SK-N-SH (cell line): ENCODE measurements around the gene FBXO31.

ENCODE experiments used
- CTCF ChIP-seq: fragments of 200-600 bp; sonication (generic); IDR thresholded peaks from 2 replicates; pipeline ENCODE4 v1.6.1; 2017; ENCODE audit warnings: antibody characterized with exemption, mild to moderate bottlenecking, moderate library complexity
- MXI1 ChIP-seq: IDR thresholded peaks from 2 replicates; pipeline ENCODE4 v1.6.1; 2012; ENCODE audit warnings: mild to moderate bottlenecking, low read depth, low read length, improper control_type of control experiment
- RAD21 ChIP-seq: IDR thresholded peaks from 2 replicates; pipeline ENCODE4 v1.6.1; 2012; ENCODE audit warnings: mild to moderate bottlenecking, low read length
- TEAD4 ChIP-seq: IDR thresholded peaks from 2 replicates; pipeline ENCODE4 v1.4.0; 2012; ENCODE audit warnings: mild to moderate bottlenecking, borderline replicate concordance; ENCODE audit not compliant: insufficient read depth
- USF1 ChIP-seq: IDR thresholded peaks from 2 replicates; pipeline ENCODE4 v1.4.0; 2012; ENCODE audit warnings: low read depth, borderline replicate concordance
- YY1 ChIP-seq: IDR thresholded peaks from 2 replicates; pipeline ENCODE4 v1.4.0; 2012; ENCODE audit warnings: low read depth, mild to moderate bottlenecking

GRCh38 chr16:87426423-87427215 lies 43.0 kb upstream of the FBXO31 start:
- TF ChIP-seq RAD21 (no peak), TEAD4 (no peak), MXI1 (no peak), CTCF (no peak), YY1 (no peak), USF1 (no peak)
